ENCODE results near the gene GOLGA5. TPM values are rescaled to one million over a fixed set of nuclear protein-coding genes. Genes with fewer than 3 reads are reported as not detected.
"Not testable (repeated sequence)": the region's sequence is repeated elsewhere in the genome, so short reads cannot be mapped to it uniquely, and the experiment has no call there.

GOLGA5 gene
- total RNA-seq, 1 experiment from 2014 or later = 25.4 TPM

DNA sequence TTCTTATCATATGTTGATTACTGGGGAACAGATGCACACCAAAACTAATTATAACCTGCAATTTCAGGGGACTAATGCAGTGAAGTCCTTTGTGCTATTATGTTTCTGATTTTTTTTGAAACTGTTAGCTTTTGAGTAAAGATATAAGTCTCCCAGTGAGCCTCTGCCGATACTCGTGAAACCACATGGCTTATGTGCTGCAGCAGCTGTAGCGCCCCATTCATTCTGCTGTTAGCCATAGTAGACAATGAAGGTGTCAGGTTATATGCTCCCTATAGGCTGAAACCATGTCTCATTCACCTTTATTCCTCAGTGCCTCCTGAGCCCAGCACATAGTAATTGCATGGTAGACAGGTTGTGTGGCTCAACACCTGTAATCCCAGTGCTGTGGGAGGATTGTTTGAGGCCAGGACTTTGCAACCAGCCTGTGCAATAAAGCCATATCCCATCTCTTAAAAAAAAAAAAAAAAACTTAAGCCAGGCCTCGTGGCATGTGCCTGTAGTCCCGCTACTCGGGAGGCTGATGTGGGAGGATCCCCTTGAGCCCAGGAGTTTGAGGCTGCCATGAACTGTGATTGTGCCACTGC lies 25.0 kb downstream of the GOLGA5 start:
- Histone ChIP-seq H2BK5ac (ENCODE audit: insufficient read length, low read length) (no peak overlapping the region), H3K23me2 (ENCODE audit: insufficient read length, low read depth, low read length, poor library complexity, severe bottlenecking) (no peaks in the 10 kb centered on the region), H2BK15ac (ENCODE audit: low read depth, low read length) (no peak overlapping the region), H3K4me1 (ENCODE audit: insufficient read depth, low read length) (no peaks in the 10 kb centered on the region), H3K14ac (ENCODE audit: insufficient read depth, low read length) (no peak overlapping the region), H3K23ac (ENCODE audit: insufficient read length, low read depth, low read length) (no peak overlapping the region), H2BK20ac (ENCODE audit: low read depth, low read length, poor library complexity, severe bottlenecking) (no peak overlapping the region), H2AFZ (ENCODE audit: low read length) (no peak overlapping the region), H3K27ac (ENCODE audit: insufficient read length, low read depth, low read length) (no peak overlapping the region), H3K4me2 (ENCODE audit: insufficient read depth, insufficient read length, low read length) (no peak overlapping the region), H4K5ac (ENCODE audit: insufficient read length, low read depth, low read length) (no peak overlapping the region), H3K79me1 (ENCODE audit: insufficient read depth, low read depth, low read length, poor library complexity, severe bottlenecking) (no peaks in the 10 kb centered on the region), H2BK120ac (ENCODE audit: low read depth, low read length, poor library complexity, severe bottlenecking) (no peak overlapping the region), H3K4ac (ENCODE audit: low read depth, low read length) (no peak overlapping the region), H3K18ac (ENCODE audit: insufficient read length, low read depth, low read length) (no peak overlapping the region), H3K27me3 (ENCODE audit: insufficient read depth, low read length) (no peaks in the 10 kb centered on the region), H2AK5ac (ENCODE audit: insufficient read length, low read length) (no peak overlapping the region), H3K9ac (ENCODE audit: extremely low read depth, insufficient read length, low read length) (no peak overlapping the region), H3K9me3 (ENCODE audit: control insufficient read depth, low read depth, low read length) (no peaks in the 10 kb centered on the region), H4K8ac (replicated peaks; ENCODE audit: insufficient read length, low read depth, low read length) (no peak overlapping the region), H3T11ph (ENCODE audit: low read length) (no peak overlapping the region), H3K56ac (ENCODE audit: insufficient read length, low read depth, low read length) (no peak overlapping the region), H4K91ac (ENCODE audit: insufficient read length, low read depth, low read length) (no peak overlapping the region), H2BK12ac (ENCODE audit: insufficient read length, low read depth, low read length) (no peak overlapping the region), H4K20me1 (ENCODE audit: control insufficient read depth, insufficient read depth, insufficient read length) (no peaks in the 10 kb centered on the region), H3K79me2 (ENCODE audit: insufficient read depth, low read length) (no peaks in the 10 kb centered on the region)
- TF ChIP-seq CTCF (conservative IDR thresholded peaks at IDR 0.05) = no peak
- DNase-seq = no peak
- WGBS (ENCODE audit: extremely low coverage, insufficient read length, low lambda C conversion rate) = no CpG with 5 or more reads among the region's 6 CpGs
- no peaks in the 10 kb centered on the region for H3K4me1 Mint-ChIP-seq
- peaks cover 16 to 42% (median 40%) of the 10 kb centered on the region in 3 experiments; a peak in 6 of 7 replicates for H3K36me3 Mint-ChIP-seq (ENCODE audit: insufficient read depth in 1 of 3, low read depth in 3 of 3)
- H3K27me3 Mint-ChIP-seq (ENCODE audit: low read depth) = no peaks in the 10 kb centered on the region
- no peaks in the 10 kb centered on the region for H3K9me3 Mint-ChIP-seq
- H3K4me3 Mint-ChIP-seq = no peak overlapping the region; a peak in 1 of 5 replicates
- no peak overlapping the region for H3K27ac Mint-ChIP-seq

DNA sequence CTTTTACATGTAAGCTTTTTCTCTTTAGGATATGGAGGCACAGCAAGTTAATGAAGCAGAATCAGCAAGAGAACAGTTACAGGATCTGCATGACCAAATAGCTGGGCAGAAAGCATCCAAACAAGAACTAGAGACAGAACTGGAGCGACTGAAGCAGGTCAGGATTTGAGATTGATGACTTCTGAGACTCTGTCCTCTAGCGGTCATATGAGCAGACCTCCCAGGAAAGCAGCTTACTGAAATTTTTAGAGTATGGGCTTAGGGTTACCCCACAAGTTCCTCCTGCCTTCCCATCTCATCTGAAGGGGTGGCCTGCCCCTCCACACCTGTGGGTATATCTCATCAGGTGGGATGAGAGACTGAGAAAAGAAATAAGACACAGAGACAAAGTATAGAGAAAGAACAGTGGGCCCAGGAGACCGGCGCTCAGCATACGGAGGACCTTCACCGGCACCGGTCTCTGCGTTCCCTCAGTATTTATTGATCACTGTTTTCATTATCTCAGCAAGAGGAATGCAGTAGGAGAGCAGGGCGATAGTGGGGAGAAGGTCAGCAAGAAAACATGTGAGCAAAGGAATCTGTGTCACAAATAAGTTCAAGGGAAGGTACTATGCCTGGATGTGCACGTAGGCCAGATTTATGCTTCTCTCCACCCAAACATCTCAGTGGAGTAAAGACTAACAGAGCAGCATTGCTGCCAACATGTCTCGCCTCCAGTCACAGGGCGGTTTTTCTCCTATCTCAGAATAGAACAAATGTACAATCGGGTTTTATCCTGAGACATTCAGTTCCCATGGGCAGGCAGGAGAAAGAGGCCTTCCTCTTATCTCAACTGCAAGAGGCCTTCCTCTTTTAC lies 25.8 kb downstream of the GOLGA5 start:
- H3K56ac ChIP-seq (ENCODE audit: insufficient read length, low read depth, low read length); H2BK120ac ChIP-seq (ENCODE audit: low read depth, low read length, poor library complexity, severe bottlenecking); H3K14ac ChIP-seq (ENCODE audit: insufficient read depth, low read length); H3K4me1 Mint-ChIP-seq; H2BK5ac ChIP-seq (ENCODE audit: insufficient read length, low read length); H3K27ac ChIP-seq (ENCODE audit: insufficient read length, low read depth, low read length); H3K79me1 ChIP-seq (ENCODE audit: insufficient read depth, low read depth, low read length, poor library complexity, severe bottlenecking); H3K4me1 ChIP-seq (ENCODE audit: insufficient read depth, low read length); H4K91ac ChIP-seq (ENCODE audit: insufficient read length, low read depth, low read length); H3K27me3 ChIP-seq (ENCODE audit: insufficient read depth, low read length); H2BK12ac ChIP-seq (ENCODE audit: insufficient read length, low read depth, low read length); H3K18ac ChIP-seq (ENCODE audit: insufficient read length, low read depth, low read length); H3K27ac Mint-ChIP-seq; H2BK15ac ChIP-seq (ENCODE audit: low read depth, low read length); H3K9me3 ChIP-seq (ENCODE audit: control insufficient read depth, low read depth, low read length); DNase-seq; H3K4ac ChIP-seq (ENCODE audit: low read depth, low read length); H4K8ac ChIP-seq (replicated peaks; ENCODE audit: insufficient read length, low read depth, low read length); H3K23me2 ChIP-seq (ENCODE audit: insufficient read length, low read depth, low read length, poor library complexity, severe bottlenecking); H3K4me2 ChIP-seq (ENCODE audit: insufficient read depth, insufficient read length, low read length); H2AFZ ChIP-seq (ENCODE audit: low read length); H3K79me2 ChIP-seq (ENCODE audit: insufficient read depth, low read length); H3K23ac ChIP-seq (ENCODE audit: insufficient read length, low read depth, low read length); H3T11ph ChIP-seq (ENCODE audit: low read length); H3K9me3 Mint-ChIP-seq; H3K4me3 Mint-ChIP-seq; H2AK5ac ChIP-seq (ENCODE audit: insufficient read length, low read length); H2BK20ac ChIP-seq (ENCODE audit: low read depth, low read length, poor library complexity, severe bottlenecking); H3K9ac ChIP-seq (ENCODE audit: extremely low read depth, insufficient read length, low read length); H4K20me1 ChIP-seq (ENCODE audit: control insufficient read depth, insufficient read depth, insufficient read length); H3K27me3 Mint-ChIP-seq (ENCODE audit: low read depth); H4K5ac ChIP-seq (ENCODE audit: insufficient read length, low read depth, low read length): not testable (repeated sequence)
- peaks cover 17 to 49% (median 48%) of the 10 kb centered on the region in 3 experiments; a peak in 6 of 7 replicates for H3K36me3 Mint-ChIP-seq (ENCODE audit: insufficient read depth in 1 of 3, low read depth in 3 of 3)
- no CpG with 5 or more reads among the region's 13 CpGs for WGBS (ENCODE audit: extremely low coverage, insufficient read length, low lambda C conversion rate)

All from H9 (cell line).